GM21526 (cell line): ENCODE measurements around the gene EIF4A3.

ENCODE experiments used
- ATAC-seq: cut with Tn5 transposase; IDR thresholded peaks from one replicate; pipeline ENCODE4 v1.9.1; 2021; ENCODE audit warnings: moderate library complexity; ENCODE audit not compliant: unreplicated experiment, low FRiP score

Gene EIF4A3

DNA sequence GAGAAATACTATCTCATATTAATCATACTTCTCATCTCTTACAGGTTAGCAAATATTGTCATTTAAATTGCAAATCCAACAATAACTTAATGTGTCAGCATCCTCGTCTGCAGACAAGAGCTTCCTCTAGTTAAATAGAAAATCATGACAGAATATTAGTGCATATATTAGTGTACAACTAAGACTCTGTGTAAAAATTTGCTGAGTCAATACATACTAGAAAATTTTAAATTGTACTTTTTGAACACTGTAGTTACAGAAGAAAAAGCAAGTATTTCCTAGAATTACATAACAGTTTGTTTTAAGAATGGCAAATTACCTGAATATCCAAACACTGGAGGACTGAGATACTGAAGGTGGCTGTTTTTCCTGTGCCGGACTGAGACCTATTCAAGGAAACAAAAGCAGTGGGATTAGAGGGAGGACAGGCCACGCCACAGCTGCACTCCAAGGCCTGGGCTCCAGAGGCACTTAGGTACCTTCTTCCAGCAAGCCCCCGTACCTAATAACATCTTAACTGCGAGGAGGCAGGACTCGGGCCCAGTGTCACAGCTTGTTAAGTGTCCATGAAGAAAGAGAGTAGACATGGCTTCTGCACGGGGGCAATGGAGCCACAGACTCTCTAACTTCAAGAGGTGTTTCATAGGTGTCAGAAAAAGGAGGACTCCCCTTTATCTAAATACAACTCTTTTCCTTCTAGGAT lies 5.3 kb downstream of the EIF4A3 start:
- ATAC-seq = no peak

DNA sequence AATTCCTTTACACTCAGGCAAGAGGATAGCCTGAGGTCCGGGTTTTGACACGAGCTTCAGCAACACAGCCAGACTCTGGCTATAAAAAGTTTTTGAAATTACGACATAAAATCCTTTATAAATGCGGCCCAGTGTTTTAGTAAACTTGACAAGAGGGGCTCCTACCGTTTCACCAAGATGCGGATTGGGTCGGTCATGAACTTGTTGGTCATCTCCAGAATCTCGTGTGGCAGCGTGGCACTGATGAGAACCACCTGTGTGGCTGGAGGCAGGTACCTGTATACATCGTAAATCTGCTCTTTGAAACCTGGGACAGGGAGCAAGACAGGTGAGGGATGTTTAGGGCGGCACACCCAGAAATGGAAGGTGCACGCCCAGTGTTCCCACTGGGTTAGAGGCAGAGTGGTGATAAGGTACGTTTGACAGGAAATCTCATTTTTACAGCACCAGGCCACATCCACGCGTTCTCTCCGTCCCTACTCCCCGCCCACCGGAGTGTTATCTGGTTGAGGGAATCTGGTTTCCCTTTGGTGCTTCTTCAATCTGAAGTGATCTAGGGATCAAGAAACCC lies 8.0 kb downstream of the EIF4A3 start:
- no peak for ATAC-seq

DNA sequence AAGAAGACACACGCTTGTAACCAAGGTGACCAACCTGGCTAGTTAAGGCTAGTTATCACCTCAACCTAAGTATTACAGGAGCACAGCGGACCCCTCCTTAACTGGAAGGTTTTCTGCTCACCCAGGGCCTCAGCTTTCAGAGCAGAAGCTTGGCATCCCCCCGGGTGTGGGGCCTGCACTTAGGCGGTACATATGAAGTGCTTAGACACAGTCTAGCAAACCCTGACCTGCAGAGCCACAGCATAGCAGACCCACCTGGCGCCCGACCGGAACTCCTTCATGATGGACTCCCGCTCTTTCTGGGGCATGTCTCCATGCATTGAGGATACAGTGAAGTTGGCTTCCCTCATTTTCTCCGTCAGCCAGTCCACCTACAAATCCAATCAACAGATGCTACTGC lies 9.8 kb downstream of the EIF4A3 start:
- ATAC-seq = no peak

DNA sequence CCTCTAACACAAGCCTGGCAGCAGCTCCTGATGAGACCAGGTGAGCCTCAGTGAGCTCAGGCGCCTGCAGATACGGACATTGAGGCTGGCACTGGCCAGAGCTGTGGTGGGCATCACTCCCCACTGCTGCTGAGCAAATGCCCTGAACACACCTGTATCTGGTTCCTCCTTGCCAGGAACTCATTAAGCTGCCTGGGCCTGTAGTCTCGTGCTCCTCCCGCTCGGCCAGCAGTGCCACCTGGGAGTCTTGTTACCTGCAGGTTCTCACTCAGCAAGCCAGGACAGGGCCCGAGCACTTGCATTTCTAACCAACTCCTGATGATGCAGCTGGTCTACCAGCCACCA lies 13.3 kb downstream of the EIF4A3 start:
- ATAC-seq = no peak

DNA sequence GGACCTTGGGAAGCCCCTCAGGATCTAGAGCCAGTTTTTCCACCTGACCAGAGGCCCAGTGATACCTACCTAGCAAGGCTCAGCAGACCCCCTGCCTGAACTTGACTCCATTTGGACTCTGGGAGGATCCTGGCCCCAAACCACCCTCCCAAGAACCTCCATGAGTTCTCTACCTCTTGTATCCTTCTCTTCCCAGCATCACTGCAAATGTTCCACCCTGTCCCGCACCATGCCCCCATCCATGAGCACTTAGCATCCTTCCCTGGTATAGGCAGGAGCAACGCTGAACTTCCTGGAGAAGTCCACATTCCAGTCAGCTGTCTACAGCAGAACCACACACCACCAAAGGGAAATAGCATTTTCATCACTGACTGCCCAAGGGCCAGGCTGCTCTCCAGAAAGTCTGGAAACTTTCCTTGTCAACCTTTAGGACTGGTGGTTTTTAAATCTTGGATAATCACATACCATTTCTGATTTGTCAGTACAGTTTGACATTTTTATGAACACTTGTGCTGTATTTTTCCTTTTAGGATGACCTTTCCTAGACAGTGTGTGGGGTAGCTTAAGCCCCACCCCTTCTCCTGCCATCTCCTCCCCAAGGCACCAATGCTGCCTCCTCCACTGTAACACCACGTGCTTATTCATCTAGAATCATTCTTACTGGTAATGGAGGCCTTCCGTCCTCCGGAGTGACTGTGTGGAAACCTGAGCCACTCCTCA lies 13.9 kb downstream of the EIF4A3 start:
- no peak for ATAC-seq

DNA sequence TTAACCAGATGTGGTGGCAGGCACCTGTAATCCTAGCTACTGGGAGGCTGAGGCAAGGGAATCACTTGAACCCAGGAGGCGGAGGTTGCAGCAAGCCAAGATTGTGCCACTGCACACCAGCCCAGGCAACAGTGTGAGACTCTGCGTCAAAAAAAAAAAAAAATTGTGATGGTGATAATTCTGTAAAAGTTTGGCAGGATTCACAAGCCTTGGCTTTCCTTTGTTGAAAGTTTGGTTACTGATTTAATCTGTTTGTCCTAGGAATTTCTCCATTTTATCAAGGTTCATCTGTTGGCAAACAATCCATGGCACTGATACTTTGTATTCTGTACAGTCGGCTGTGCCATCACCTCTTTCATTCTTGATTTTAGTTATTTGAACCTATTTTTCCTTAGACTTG lies 15.9 kb downstream of the EIF4A3 start:
- no peak for ATAC-seq

DNA sequence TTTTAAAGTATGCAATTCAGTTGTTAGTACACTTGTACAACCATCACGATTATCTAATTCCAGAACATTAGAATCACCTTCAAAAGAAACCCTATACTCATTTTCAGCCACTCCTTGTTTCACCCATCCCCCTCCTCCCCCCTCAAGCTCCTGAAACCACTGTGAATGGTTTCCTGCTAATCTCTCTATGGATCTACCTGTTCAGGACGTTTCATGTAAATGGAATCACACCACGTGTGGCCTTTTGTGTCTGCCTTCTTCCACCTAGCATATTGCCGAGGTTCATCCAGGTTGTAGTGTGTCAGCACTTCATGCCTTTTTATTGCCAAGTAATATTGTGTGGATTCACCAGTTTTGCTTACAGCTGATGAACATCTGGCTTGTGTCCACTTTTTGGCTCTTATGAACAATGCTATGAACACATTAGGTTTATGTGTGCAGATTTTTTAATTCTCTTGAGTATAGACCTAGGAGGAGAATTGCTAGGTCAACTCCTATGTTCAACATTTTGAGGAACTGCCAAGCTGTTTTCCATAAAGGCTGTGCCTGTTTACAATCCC lies 17.8 kb downstream of the EIF4A3 start:
- ATAC-seq = no peak

DNA sequence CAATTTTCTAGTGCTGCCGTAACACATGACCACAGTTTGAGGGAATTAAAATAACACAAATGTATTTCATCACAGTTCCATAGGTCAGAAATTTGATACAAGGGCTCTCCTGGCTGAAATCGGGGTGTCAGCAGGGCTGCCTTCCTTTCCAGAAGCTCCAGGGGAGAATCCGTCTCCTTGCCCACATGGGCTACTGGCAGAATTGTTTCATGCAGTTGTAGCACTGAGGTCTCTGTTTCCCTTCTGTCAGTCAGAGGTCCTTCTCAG lies 20.5 kb downstream of the EIF4A3 start:
- ATAC-seq = no peak

DNA sequence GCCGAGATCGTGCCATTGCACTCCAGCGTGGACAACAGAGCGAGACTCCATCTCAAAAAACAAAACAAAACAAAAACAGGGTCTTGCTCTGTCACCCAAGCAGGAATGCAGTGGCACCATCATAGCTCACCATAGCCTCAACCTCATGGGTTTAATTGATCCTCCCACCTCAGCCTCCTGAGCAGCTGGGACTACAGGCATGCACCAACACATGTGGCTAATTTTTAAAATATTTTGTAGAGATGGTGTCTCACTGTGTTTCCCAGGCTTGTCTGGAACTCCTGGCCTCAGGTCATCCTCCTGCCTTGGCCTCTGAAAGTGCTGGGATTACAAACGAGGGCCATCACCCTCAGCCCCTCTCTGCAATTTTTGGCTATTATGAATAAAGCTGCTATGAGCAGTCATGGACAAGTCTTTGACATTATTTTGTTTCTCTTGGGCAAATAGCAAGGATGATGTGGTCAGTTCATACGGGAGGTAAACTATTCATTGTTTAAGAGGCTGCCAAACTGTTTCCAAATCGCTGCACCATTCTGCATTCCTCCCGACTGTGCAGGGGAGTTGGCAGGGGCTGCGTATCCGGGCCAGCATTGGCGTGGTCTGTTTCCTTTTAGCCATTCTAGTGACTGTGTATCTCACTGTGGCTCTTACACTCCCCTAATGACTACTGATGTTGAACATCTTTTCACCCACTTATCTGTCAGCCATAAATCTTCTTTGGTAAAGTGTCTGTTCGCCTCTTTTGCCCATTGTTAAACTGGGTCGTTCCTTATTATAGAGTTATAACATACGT lies 21.1 kb downstream of the EIF4A3 start:
- no peak for ATAC-seq

DNA sequence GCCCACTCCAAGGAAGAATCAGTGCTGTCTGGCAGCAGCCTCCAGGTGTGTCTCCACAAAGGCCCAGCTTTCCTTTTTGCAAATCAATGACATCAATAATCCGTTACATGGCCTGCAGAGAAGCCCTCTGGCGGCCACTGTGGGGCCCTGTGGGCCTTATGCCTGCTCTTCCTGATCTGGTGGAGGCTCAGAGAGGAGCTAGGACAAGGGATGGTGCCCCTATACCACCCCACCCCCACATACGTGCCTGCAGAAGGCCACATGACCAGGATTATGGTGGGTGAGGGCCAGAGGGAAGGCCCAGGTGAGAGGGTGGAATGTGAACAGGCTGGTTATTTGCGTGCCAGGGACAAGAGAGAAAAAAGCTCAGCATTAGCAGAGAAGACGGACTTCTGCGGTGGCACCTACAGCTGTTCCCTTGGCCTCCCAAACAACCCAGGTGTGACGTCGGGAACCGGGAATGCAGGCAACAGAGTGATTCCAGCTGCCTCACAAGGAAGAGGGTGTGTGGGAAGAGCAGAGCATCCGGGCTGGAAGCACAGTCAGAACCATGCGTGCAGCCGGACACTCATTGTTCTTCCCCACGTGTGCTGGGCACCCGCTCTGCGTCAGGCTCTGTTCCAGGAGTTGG lies 22.5 kb downstream of the EIF4A3 start:
- ATAC-seq = no peak

DNA sequence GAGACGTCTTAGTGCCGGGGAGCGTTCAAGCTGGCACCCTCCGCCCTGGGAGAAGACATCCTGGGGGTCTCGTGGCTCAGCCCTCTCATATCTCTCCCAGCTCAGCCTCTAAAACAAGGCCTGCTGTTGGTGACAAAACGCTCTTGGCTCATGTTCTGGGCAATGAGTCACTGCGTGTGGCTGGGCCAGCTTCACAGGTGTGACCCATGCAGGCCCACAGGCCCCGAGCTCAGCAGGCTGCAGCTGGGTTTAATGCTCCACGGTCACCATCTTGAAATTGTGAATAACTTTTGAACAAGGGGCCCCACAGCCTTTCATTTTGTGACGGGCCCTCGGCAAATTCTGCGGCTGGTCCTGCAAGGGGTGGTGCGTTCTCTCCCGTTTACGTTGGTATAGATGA lies 23.1 kb downstream of the EIF4A3 start:
- ATAC-seq = no peak

DNA sequence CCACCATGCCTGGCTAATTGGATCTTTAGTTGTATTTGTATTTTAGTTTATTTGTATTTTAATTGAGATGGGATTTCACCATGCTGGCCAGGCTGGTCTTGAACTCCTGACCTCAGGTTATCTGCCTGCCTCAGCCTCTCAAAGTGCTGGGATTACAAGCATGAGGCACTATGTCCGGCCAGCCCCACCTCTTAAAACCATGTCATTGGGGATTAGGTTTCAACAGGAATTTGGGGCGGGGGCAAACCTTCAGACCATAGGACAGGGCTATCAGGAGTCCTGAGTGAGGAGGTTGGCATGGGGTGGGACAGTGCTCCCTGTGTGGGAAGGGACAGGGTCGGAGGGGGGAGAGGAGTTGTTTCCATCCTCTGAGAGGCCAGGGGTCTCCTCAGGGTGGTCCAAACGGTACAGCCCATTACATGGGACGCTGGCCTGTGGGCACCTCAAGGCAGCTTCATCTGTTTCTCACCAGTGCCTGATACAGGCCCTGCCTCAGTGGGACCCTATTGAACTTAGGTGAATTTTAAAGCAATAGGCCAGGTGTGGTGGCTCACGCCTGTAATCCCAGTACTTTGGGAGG lies 23.9 kb downstream of the EIF4A3 start:
- no peak for ATAC-seq

DNA sequence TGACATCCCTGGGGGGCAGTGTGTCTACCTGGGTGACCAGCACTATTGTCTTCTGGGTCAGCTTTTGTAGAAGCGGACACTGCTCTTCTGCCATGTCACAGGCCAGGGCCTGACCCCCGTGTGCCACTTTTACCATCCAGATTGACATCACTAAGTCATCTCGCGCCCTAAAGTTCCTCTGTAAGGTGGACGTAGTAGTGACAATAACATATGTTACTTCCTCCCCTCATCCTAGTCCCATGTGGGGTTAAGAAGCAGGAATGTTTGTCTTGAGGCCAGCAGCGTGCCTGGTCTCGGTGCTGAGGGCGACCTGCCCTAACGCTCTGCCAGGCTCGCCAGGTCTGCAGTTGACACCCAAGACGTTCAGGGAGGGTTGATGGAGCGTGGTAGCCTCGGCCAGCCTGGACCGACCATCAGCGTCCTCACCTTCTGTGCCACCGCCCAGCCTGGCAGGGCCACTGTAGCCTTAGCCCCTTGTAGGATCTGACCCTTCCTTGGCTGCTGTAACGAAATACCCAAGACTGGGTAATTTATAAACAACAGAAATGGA lies 24.8 kb downstream of the EIF4A3 start:
- no peak for ATAC-seq

DNA sequence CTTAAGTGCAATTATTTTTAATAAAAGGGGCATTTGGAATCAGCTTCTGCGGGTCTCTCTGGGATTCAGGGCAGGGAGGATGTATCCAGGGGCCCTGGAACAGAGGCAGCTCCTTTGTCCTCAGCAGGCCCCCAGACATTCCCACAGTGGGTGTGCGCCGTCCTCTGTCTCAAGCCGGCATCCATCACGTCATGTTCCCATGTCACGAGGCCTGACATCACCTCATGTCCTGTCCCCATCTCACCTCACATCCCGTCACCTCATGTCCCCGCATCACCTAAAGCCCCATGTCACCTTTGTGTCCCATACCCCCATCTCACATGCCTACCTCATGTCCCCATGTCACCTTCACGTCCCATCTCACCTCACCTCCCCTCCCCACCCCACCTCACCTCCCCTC lies 27.1 kb downstream of the EIF4A3 start:
- ATAC-seq = no peak

DNA sequence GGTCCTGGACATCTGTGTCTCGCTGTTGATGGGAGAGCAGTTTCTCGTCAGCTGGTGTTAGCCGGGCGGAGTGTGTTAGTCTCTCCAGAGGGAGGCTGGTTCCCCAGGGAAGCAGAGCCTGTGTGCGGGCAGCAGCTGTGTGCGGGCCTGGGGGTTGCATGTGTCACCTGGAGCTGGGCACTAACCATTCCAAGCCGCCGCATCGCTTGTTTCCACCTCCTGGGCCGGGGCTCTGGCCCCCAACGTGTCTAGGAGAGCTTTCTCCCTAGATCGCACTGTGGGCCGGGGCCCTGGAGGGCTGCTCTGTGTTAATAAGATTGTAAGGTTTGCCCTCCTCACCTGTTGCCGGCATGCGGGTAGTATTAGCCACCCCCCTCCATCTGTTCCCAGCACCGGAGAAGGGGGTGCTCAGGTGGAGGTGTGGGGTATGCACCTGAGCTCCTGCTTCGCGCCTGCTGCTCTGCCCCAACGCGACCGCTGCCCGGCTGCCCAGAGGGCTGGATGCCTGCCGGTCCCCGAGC lies 27.6 kb downstream of the EIF4A3 start:
- ATAC-seq = no peak

DNA sequence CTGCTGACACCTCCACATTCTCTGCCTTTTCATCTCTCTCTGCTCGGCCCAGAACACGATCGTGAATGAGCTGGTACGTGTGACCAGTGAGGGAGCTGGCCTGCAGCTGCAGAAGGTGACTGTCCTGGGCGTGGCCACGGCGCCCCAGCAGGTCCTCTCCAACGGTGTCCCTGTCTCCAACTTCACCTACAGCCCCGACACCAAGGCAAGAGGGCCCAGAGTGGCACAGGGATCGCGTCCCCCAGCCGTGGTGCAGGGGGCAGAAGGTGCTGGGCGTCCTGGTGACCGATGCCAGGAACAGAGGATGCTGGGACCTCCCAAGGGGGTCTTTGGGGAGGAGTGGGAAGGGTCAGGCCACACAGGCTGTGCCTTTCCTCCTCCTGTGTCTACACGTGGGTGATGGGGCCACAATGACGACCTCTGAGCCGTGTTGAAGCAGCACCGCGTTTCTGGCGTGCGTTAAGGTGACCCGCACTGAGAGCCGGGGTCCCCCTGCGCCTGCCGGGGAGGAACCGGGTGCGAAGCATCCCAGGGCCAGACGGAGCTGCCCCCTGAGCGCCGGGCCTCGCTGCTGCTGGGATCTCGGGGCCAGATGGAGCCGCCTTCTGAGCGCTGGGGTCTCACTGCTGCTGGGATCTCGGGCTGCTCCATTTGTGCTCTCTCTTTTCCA lies 28.2 kb downstream of the EIF4A3 start:
- no peak for ATAC-seq

DNA sequence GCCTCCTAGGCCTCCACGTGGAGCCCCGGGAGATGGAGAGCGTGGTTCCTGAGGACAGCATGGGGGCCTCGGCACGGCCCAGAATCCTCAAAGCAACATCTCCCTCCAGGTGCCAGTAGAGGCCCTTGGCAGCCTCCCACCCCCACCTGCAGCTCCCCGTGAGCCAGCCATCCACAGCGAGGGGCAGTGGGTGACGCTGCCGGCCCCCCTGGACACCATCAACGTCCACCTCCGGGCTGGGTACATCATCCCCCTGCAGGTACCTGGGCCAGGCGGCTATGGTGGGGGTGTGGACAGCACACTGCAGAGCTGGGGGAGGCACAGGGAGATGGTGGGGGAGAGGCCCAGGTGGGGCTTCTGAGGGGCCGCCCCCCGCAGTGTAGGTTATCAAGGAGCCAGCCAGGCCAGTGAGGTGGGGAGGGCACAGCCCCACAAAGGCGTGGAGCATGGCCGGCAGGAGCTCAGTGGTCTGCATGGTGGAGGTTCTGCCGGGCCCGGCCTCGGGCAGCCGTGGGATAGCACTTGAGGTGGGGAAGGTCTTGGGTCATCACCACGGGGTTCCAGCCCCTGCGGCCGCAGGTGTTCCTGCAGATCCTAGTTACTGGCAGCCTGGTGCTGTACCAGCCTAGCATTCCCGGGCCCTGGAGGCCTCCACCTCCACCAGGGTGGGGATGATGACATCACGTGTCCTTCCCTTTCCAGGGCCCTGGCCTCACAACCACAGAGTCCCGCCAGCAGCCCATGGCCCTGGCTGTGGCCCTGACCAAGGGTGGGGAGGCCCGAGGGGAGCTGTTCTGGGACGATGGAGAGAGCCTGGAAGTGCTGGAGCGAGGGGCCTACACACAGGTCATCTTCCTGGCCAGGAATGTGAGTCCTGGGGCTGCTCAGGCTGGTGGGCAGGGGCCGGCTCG lies 29.2 kb downstream of the EIF4A3 start:
- no peak for ATAC-seq

DNA sequence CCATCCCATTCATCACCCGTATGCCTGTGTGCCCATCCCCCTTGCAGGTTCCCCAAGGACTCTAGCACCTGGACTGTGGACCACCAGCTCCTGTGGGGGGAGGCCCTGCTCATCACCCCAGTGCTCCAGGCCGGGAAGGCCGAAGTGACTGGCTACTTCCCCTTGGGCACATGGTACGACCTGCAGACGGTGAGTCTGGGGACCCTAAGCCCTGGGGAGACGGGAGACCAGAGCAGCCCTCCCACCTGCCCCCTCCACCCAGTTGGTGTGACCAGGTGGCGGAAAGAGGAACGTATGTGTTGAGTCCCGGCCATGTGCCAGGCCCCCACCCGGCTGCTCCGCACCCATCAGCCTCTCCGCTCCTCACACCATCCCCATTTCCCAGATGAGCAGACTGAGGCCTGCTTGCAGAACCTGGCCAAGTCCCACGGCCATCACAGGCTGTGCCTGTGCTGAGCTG lies 30.0 kb downstream of the EIF4A3 start:
- no peak for ATAC-seq
